Kasumi-1 (cell line): ENCODE data around the gene IAH1.
"Not testable (repeated sequence)": the region's sequence is repeated elsewhere in the genome, so short reads cannot be mapped to it uniquely, and the experiment has no call there.

Experiments used
- DNase-seq, 2 experiments: peaks; one replicate each; lab custom pipeline; 2025; lab: John Stamatoyannopoulos, UW

Gene IAH1

DNA sequence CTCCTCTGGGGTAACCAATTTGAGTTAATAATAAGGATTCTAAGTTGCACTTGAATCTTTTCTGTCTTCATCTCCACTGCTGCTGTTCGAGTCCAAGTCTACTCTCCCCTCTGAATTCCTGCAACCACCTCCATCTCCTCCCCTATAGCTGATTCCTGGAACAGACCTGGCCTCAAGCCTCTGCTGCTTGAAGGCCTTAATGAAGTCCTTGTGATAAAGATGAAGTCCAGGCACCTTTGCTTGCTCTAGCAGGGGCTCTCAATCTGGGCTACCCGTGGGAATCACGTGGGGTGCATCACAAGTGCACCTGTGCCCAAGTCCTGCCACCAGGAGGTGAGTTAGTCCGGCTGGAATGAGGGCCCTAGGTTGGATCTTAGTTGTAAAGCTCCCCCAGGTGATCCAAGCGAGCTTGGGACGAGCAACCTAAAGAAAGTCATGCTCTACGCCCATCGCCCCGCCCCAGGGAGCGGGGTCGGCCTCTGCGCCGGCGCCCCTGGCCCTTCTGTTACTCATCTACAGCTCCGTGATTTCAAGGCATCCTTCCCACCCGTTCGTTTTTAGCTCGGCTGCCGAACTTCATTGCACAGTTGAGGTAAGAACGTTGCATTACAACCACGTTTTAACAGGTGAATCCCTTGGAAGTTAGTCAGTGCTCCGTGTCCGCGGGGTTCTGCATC lies 905 bp upstream of the IAH1 start:
- no peak for DNase-seq

DNA sequence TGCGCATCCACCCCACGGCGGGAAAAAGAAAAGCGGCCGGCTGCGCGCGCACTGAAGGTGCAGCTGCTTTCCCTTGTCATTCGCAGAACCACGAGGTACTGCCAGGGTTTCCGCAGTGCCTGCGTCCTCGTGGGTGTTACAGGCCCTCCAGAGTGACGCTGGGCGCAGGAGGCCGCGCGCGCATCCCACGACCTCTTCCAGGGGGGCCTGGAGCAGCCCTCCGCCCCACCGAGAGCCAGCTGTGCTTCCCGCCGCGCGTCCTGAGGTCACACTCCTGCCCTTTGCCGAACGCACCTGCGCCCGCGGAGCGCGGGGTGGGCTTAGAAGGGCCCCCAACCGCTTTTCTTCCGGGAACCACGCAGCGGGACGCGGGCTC lies 378 bp upstream of the IAH1 start:
- no peak for DNase-seq

DNA sequence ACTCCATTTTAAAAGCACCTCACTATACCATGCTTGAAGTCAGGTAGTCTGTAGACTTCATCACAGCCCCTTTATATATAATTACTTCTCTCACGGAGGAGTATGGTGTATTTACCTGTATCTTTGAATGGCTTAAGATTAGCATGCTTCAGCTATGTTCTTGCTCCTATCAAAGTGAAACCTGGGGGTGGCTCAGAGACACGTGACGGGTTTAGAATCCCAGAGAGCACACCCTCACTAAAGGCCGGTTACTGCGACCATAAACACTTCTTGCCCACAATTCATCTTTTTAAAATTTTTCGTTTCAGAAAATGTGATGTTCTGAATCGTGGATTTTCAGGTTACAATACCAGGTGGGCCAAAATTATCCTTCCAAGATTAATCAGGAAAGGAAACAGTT lies 3.6 kb downstream of the IAH1 start:
- DNase-seq, result no peak

DNA sequence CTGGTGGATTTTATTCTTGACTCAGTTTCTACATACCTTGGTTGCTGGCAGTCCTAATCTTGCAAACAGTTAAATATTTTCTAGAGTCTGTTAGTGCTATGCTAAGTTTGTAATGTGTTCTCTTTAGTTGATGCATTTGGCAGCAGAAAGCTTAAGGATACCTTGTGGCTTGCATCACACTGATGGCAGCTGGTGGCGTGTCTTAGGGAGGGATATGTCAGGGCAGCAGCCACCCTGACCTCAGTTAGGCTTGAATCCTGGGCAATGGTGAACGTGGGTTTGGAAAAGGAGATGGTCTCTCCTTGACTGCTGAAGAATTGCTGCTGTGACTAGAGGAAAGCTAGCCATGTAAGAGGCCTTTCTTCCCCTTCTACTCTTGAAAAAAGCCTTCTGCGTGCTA lies 4.2 kb downstream of the IAH1 start:
- no peak for DNase-seq

DNA sequence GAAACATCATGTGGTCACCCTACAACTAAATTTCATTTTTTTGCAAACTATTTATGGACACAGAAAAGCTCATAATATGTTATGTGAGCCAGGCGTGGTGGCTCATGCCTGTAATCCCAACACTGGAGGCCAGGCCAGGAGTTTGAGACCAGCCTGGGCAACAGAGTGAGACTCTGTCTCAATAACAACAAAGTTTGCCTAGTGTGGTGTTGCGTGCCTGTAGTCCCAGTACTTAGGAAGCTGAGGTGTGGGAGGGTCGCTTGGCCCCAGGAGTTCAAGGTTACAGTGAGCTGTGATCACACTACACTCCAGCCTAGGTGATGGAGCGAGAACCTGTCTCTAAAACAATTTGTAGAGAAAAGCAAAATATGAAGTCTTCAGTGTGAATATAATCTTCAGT lies 5.8 kb downstream of the IAH1 start:
- no peak for DNase-seq

DNA sequence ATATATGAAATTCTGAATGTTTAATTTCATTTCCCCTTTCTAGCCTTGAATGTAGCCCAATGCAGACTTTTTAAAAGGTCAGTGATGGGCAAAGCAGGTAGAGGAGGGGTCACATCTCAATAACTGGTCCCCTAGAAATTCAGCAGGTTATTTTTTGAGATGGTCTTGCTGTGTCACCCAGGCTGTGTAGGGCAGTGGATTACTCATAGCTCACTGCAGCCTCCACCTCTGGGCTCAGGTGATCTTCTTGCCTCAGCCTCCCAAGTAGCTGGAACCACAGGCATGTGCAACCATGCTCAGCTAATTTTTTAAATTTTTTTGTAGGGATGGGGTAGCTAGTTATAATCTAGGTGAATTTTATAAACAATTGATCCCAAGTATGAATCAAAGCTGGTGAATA lies 8.8 kb downstream of the IAH1 start:
- no peak for DNase-seq

DNA sequence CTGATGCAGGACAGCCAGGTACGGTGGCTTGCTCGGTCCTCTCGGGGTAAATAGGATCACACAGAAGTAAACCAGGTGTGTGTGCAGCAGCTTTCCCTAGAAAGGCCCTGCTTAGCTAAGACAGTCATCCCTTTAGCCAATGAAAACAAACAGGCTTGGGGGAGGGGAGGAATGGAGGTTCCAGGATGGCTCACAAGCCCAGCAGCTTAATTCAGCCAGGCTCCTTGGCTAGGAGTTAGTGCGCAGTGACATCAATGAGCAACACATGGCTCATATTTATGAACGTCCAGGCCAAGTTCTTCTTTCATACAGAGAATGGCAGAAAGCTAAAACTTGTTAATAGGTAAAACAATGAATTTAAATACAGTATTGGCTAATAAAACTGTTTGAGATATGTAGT lies 10.2 kb downstream of the IAH1 start:
- DNase-seq, result no peak

DNA sequence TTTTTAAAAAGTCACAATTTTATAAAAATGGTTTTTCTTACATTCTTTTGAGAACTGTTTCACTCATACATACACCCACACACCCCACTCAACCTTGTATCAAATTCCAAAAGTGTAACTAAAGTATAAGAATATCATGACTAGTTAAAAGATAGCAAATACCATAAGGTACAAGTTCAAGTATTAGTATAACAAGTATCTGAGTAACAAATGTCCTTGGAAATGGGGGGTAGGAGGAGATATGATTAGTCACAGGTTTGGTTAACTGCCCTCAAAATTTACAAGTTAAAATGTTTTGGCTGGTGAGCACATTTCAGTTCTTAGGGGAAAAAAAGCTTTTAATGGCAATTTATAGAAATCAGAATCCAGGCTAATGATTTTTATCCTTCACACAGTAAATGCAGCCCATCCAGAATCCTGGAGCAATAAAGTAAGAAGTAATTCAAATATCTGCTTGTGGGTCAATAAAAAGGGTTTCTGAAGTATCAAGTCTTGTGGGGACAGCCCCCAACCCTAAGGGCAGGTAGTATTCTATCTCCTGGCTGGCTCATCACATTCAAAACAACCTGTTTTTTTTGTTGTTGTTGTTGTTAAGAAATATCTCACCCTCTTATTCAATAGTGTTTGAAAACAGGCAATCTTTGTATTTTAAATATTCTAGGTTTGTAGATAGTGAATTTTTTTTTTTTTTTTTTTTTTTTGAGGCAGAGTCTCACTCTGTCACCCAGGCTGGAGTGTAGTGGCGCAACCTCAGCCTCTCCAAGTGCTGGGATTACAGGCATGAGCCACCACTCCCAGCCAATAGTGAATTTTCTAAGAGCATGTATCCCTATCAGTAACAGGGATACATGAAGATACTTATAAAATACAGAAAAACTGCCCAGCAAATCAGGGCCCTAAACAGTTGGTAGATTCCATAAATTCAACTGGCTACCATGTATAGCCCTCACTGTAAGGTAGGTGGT lies 14.5 kb downstream of the IAH1 start:
- no peak for DNase-seq

DNA sequence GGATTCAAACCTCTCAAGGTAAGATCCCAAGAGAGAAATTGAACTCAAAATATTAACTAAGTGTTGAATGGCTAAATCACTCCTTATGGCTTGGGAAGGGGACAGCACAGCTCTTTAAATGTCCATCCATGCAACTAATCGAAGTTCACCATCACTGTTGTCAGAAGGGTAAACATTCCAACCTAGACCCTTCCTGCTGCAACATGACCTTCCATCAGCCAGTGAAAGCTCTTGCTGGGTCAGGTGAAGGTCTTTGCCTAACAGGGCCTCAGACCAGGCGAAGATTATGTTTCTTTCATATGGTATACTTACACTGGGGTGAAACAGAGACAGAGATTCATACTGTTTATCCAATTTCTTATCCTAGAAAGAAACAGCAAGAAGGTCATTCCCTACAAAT lies 16.4 kb downstream of the IAH1 start:
- no peak for DNase-seq

DNA sequence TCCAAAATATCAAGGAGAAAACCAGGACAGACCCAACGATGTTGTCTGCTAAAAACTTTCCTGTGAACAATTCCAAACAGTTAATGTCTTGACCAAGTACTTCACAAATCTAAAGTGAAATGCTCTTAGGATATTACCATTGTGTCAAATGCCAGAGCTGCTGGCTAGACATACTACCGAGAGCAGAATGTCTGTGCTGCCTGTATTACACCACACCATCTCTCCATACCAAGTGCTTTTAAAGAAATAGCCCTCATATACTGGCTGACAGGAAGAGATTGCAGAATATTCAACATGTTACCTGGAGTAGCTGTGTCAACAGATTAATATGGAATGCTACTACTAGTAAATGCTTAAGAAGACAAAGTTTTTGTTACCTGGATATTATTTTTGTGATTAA lies 18.6 kb downstream of the IAH1 start:
- DNase-seq, result no peak

DNA sequence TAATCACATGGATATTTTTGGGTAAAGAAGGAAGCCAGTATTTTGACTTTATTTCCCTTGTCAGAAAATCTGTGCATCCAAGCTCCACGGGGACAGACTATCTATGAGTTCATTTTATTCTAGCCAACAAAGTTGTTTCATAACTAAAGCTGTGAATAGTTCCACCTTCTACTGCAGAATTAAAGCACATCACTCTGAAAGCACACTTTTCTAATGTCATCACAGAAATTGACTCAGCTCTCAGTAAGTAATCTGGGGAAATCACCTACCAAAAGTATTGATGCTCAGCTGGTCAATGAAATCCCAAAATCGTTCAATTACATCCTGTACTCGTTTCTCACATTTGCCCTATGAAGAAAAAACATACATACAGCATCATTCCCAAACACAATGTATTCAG lies 19.1 kb downstream of the IAH1 start:
- DNase-seq, result no peak

DNA sequence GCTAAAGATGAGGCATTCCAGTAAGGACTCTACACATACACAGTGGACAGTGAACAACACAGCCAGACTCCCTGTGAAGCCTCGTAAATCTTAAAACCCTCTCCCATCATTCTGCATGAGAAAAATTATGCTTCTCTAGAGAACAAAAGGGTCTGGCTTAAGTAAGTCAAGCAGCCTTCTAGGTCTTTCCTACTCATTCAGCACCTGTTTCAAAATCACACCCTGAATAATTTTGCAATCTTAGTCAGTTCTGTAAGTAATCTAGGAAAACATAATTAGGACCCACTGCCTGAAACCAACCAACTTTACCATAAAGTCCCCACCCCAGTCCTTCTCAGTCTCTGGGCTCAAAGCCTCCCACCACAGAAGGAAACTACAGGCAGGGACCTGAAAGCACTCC lies 19.7 kb downstream of the IAH1 start:
- no peak for DNase-seq

DNA sequence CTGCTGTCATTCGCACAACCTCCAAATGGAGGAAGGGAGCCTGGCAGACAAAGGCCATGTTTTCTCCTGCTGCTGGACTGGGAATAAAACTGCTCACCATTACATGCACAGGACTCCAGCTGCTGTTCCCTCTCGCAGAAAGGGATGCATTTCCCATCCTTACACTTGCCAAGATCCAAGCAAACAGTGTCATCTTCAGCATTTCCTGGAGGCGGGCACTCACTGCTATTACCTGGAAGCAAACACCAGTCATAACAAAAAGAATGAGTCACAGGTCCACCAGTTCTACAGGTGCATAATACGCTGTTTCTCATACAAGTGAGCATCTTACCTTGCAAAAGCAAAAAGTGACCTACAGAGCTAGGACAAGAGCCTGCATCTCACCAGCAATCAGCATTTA lies 22.7 kb downstream of the IAH1 start:
- DNase-seq, result no peak

DNA sequence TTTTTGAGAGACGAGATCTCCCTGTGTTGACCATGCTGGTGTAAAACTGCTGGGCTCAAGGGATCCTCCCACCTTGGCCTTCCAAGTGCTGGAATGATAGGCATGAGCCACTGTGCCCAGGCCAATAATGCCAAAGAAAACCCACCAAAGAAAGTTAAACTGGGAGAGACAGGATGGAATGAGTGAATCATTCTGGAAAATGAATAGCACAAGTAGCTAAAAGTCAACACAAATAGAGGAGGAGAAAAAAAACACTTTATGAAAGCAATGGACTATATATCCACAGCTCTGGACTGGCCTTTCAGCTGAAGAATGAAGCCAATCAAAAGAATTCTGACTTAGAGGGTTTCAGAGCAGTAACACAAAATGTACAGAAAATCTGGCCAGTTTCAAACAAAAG lies 23.9 kb downstream of the IAH1 start:
- no peak for DNase-seq

DNA sequence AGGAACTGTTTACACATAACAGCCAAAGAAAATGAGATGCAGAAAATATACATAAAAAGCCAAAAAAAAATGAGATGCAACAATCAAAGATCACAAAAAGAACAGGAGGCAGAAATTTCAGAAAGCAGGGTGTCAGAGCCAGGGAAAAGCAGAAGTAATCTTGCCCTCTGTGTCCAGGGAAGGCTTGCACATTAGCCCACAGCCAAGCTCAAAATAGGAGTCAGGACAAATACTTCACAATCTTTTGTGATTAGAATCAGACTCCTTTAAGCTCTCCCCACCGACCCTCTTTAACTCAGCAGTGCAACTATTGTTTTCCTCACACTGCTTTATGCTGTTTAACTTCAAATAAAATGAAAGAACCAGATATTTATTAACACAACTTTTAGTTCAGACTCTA lies 34.6 kb downstream of the IAH1 start:
- DNase-seq, result peak; percentile 47 to 55

DNA sequence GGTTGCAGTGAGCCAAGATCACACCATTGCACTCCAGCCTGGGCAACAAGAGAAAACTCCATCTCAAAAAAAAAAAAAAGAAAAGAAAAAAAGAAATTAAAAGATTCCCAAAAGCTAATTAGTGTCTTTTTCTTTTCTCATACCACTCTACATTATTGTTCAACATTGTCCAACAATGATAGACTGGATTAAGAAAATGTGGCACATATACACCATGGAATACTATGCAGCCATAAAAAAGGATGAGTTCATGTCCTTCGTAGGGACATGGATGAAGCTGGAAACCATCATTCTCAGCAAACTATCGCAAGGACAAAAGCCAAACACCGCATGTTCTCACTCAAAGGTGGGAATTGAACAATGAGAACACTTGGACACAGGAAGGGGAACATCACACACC lies 39.6 kb downstream of the IAH1 start:
- not testable (repeated sequence) for DNase-seq

DNA sequence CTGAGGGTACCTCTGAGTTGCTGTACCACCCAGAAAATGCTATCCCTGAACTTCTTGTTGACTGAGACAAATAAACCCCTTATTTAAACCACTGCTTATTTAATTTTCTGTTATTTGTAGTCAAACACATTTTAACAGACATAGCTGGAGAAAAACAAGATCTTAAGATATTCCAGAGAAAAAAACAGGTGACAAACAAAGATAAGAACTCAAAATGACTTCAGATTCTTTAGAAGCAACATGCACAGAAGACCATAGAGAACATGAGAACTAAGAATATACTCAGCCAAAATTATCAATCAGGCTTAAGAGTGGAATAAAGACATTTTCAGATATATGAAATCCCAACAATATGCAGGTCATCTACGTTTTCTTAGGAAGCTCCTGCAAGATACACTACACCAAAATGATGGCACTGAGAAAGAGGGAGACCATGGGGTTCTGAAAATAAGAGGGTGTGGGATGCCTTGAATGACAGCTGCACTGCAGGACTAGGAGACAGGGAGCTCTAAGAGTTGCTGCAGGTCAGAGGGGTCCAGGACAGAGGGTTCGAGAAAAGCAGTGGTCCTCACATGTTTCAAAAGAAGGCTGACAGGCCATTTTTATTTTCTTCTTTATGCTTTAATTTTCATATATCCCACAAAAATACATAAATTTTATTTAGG lies 42.9 kb downstream of the IAH1 start:
- no peak for DNase-seq

DNA sequence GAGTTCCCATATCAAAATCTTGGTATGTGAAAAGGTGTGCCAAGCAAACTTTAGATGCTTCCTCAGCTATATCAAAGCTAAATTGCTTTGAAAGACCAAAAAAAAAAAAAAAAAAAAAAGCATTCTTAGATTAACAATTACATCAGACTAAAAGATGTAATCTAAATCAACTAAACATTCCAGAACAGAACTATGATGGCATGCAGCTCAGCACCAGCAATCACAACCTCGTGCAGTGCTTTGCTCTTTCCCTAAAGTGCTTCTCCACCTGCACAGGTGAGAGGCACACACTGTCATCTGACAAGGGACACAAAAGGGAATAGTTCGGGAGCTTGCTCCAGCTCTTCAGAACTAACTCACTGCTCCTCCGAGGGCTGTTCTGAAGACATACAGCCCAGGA lies 43.8 kb downstream of the IAH1 start:
- no peak for DNase-seq

DNA sequence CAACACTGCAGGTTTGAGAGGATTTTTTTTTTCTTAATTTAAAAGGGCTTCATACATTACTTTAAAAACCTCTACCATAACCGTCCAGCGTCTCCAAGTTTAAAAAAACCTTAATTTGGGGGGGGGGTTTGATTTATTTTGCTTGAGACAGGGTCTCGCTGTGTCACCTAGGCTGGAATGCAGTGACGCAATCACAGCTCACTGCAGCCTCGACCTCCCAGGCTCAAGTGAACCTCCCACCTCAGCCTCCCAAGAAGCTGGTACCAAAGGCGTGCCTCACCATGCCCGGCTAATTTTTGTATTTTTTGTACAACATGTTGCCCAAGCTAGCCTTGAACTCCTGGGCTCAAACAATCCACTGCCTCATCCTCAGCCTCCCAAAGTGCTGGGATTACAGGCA lies 44.4 kb downstream of the IAH1 start:
- DNase-seq, result no peak

DNA sequence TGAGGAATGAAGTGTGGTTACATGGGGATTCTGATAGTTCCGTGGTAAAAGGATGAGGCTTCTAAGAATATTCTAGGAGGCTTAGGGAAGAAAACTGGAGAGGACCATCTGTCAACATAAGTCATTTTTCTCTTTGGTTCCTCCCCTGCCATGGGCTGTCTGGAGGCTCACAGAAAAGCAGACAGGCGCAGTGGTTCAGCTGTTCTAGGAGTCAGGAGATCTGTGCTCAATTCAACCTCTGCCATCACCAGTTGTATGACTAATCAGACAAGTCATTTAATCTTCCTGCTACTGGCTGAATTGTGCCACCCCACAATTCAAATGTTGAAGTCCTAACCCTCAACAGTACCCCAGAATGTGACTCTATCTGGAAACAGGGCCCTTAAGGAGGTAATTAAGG lies 44.9 kb downstream of the IAH1 start:
- DNase-seq, result no peak

DNA sequence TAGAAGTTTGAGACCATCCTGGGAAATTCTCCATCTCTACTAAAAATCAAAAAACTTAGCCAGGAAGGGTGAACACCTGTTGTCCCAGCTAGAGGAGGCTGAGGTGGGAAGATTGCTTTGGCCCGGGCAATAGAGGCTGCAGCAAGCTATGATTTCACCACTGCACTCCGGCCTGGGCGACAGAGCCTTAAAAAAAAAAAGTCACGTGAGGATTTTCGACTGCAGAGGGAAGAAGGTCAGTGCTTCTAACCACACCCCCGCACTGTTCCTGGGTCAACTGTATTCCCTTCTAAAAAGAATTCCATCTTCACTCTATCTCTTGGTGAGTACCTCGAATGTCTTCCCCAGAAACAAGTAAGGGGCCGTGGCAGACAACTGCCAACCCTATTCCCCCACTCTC lies 49.9 kb downstream of the IAH1 start:
- DNase-seq, result no peak

DNA sequence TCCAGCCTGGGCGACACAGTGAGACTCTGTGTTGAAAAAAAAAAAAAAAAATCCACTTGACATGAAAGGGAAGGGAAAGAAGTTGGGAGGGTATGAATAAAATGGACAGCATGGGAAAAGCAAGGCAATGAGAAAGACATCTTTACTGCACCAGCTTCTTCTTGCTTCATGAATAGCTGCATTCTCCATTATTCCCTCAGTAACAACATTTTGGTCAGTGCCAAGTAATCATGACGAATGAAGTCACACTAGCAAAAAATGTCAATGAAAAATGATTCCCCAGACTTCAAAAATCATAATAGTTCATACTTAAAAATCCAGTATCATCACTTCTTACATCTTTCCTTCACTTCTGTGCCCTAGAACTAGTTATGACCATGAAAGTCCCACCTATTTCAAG lies 50.9 kb downstream of the IAH1 start:
- DNase-seq, result no peak
